CD4-positive, alpha-beta T cell treated with Interleukin-4 for 4 hours (primary cell): ENCODE data around the gene NFKB1.
A peak's percentile ranks its signal among the peaks of the same experiment; 100 is the strongest.

Experiments
- DNase-seq: peaks from one replicate; pipeline ENCODE4 v3.0.0-alpha.2; 2020

Gene NFKB1

DNA sequence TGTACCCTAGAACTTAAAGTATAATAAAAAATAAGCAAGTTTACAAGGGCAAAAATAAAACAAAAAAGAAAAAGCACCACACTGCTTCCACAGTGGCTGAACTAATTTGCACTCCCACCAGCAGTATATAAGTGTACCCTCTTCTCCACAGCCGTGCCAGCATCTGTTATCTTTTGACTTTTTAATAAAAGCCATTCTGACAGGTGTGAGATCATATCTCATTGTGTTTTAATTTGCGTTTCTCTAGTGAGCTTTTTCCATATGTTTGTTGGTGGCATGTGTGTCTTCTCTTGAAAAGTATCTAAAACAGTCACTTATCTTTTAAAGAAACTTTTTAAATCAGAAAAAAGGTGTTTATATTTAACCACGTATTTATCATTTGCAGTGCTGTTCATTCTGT, 71.3 kb downstream of the NFKB1 start:
- DNase-seq: no peak

DNA sequence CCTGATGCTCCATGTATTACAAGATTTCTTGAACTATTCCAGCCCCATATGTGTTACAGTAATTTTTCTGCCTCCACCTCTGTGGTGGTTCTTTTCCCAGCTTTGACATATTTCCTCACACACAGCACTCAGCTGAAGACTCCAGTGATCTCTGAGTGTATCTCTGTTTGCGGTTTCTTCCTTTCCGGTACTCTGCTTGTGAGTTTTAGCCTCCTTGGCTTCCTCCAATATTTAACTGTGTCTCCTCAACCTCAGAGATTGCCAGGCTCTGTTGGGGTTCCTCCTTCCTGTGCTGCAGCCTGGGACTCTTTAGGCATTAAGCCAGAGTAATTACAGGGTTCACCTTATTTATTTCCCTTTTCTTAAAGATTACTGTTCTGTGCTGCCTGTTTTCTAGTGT, 73.2 kb downstream of the NFKB1 start:
- DNase-seq: no peak

DNA sequence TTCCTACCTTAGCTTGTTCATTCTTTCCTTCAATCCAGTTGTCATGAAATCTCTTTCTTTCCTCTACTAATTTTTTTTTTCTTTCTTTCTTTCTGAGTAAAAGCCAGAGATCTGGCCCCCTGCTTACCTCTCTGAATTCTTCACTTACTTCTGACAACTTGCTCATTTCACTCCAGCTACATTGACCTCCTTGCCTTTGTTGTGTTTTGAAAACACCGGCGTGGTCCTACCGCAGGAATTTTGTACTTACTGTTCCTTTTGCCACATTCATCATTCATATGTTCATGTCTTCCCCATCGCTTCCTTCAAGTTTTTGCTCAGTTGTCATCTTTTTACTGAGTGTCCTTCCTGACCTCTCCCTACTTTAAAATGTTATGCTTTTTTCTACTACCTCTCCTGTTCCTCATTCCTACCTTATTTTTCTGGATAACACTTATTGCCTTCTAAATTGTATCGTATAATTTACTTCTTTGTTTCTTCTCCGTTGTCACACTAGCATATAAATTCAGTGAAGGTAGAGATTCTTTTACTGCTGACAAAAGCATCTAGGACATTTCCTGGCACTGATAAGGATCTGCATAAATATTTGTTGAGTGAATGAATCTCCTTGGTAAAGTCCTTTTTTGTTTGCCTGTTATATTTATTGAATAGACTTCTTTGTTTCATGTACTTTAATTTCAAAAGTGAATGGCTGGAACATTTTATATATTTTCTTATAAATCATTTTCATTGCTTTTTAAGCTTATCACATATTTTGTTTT, 74.4 kb downstream of the NFKB1 start:
- DNase-seq: no peak

GRCh38 chr4:102578270-102578669, 77.1 kb downstream of the NFKB1 start:
- DNase-seq: no peak

DNA sequence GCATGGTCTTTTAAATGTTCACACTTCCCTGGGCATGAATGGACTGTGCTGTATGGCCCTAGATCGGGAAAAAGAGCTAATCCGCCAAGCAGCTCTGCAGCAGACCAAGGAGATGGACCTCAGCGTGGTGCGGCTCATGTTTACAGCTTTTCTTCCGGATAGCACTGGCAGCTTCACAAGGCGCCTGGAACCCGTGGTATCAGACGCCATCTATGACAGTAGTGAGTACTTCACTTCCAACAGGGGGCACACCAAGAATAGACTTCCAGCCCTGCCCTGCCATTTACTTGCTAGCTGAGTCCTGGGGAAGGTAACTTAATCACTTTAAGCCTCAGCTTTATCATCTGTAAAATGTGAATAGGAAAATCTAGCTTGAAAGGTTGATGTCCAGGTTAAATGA, 77.7 kb downstream of the NFKB1 start:
- DNase-seq: peak; percentile 36

- no peak for DNase-seq
Measured at GRCh38 chr4:102579794-102580462, 78.8 kb downstream of the NFKB1 start.

GRCh38 chr4:102580463-102580842, 79.3 kb downstream of the NFKB1 start:
- no peak for DNase-seq

- no peak for DNase-seq
Measured at GRCh38 chr4:102584091-102584490, 82.9 kb downstream of the NFKB1 start.

DNA sequence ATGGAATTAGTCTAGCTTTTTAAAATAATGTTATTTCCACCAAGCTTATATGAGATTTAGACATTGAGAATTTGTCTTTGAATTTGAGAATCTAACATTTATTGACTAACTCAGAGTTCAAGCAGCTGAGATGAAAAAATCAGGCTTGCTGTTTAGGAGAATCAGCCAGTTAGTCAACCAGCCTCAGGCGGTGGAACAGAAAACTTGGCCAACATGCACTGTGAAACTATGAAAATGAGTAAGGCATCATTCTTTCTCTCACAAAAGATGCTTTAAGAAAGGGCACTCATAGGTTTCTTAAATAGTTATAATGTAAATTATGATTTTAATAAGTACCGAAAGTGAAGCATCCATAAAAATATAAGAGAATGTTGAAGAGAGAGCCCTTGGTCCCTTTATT, 84.2 kb downstream of the NFKB1 start:
- no peak for DNase-seq

DNA sequence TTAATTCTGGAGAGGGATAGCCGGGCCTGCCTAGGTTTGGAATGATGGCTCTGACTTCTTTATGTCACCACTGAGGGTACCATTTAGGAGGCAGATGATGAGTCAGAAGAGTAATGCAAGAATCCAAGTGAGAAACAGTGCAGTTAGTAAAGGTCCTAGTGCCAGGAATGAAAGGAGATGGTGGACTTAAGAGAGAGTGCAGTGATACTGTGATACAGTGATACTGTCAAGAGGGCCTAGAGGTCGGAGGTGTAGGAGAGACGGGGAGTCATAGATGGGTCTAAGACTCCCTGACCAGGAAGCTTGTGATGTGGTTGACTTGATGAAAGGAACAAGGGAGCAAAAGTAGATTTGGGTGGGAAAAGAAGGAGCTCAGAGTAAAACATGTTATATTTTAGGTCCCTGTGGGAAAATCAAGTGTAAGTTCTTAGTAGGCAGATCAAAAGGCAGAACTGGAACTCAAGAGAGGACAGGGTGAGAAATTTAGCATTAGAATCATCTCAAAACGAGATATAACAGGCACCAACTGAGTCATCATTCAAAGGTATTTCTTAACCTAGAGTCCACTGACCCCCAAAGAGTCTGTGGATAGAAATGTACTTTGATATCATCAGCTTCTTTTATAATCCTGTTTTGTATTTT, 85.0 kb downstream of the NFKB1 start:
- DNase-seq: peak; percentile 18

DNA sequence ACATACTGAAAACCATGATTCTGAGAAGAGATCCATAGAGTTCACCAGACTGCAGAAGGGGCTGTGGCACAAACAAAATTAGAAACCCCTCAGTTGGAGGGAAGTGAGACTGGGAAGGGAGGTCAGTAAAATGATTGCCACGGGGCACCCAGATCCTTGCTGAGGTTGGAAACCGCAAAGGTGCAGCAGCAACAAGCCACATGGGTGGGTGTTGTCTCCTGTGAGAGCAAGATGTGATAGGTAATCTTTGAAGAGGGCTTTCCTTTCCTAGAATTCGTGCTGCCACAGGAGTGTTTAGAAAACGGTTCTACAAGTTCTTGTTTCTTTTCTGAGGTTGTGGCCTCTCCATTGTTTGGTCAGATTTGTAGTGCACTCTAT, 85.5 kb downstream of the NFKB1 start:
- peak; percentile 64 for DNase-seq

DNA sequence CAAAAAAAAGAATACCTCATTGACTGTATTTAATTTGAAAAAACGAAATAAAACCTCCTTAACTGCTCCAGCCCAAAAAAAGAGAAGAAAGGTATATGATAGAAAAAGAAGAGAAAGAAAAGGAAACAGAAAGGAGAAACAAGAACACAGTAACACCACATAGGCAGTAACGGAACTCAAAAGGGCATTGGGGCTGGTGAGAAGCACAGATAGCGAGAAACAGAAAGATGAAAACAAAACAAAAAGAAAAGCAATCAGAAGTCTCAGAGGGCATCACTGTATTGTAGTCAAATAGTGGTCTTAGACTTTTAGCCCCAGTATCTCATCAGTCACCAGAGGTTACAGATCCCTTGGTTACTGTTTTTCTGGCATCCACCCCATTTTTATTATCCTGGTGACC, 88.6 kb downstream of the NFKB1 start:
- no peak for DNase-seq

GRCh38 chr4:102592256-102592655, 91.1 kb downstream of the NFKB1 start:
- no peak for DNase-seq

- no peak for DNase-seq
Measured at GRCh38 chr4:102593147-102593546, 92.0 kb downstream of the NFKB1 start.

GRCh38 chr4:102594000-102594399, 92.8 kb downstream of the NFKB1 start:
- no peak for DNase-seq

GRCh38 chr4:102596532-102596931, 95.4 kb downstream of the NFKB1 start:
- no peak for DNase-seq

- DNase-seq: peak; percentile 63
Measured at GRCh38 chr4:102598086-102598761, 97.1 kb downstream of the NFKB1 start.

DNA sequence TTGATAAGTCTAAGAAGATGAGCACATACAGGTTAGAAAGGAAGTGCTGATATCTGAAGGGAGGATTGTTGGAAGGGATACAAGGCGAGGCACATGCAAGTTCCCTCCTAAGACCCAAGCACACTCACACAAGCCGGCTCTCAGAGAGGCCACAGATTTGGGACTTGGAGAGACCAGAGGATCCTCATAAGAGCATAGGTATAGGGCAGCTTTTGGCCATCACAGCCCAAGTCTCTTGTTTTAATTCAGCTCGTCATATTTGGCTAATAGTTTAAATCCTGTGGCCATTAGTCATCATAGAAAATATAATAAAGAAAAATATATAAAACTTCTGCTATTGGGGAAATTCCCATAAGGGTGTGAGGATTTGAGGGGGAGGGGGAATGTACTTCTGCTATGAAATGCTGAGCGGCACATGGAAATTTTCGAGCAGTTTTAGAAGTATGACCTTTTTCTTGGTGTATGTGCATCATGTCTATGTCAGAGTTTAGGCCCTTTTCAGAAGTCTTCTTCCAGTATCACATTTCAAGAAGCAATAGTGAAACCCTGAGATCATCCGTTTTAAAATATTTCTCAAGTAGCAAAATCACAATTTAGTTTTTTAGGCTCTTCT, 97.7 kb downstream of the NFKB1 start:
- peak; percentile 33 for DNase-seq

GRCh38 chr4:102599455-102599854, 98.3 kb downstream of the NFKB1 start:
- DNase-seq: no peak

GRCh38 chr4:102599886-102600285, 98.7 kb downstream of the NFKB1 start:
- DNase-seq: no peak

GRCh38 chr4:102600689-102601088, 99.5 kb downstream of the NFKB1 start:
- no peak for DNase-seq

GRCh38 chr4:102601586-102602227, 100.5 kb downstream of the NFKB1 start:
- DNase-seq: no peak
